Astrocyte (in vitro differentiated cells and primary cell): ENCODE results near the gene CFAP52.

Experiments used
- EZH2 ChIP-seq: IDR thresholded peaks from 2 replicates; pipeline ENCODE4 v1.6.1; 2012; ENCODE audit warnings: mild to moderate bottlenecking, low read length, inconsistent platforms; ENCODE audit not compliant: insufficient read depth
- TF ChIP-seq, protein P1 (sequence below): IDR thresholded peaks from 2 replicates; pipeline ENCODE4 v1.5.1; 2011; ENCODE audit warnings: low read depth, mild to moderate bottlenecking, inconsistent platforms, low read length, moderate library complexity; ENCODE audit not compliant: insufficient read depth

- TF ChIP-seq, protein P1, sequence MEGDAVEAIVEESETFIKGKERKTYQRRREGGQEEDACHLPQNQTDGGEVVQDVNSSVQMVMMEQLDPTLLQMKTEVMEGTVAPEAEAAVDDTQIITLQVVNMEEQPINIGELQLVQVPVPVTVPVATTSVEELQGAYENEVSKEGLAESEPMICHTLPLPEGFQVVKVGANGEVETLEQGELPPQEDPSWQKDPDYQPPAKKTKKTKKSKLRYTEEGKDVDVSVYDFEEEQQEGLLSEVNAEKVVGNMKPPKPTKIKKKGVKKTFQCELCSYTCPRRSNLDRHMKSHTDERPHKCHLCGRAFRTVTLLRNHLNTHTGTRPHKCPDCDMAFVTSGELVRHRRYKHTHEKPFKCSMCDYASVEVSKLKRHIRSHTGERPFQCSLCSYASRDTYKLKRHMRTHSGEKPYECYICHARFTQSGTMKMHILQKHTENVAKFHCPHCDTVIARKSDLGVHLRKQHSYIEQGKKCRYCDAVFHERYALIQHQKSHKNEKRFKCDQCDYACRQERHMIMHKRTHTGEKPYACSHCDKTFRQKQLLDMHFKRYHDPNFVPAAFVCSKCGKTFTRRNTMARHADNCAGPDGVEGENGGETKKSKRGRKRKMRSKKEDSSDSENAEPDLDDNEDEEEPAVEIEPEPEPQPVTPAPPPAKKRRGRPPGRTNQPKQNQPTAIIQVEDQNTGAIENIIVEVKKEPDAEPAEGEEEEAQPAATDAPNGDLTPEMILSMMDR, result no peak
- TF ChIP-seq EZH2, result no peak
Observed at GRCh38 chr17:9594065-9594464, 17.6 kb downstream of the CFAP52 start.
